Measurements from ENCODE around the gene COMMD1.
A peak's percentile ranks its signal among the peaks of the same experiment; 100 is the strongest.

COMMD1 gene

DNA sequence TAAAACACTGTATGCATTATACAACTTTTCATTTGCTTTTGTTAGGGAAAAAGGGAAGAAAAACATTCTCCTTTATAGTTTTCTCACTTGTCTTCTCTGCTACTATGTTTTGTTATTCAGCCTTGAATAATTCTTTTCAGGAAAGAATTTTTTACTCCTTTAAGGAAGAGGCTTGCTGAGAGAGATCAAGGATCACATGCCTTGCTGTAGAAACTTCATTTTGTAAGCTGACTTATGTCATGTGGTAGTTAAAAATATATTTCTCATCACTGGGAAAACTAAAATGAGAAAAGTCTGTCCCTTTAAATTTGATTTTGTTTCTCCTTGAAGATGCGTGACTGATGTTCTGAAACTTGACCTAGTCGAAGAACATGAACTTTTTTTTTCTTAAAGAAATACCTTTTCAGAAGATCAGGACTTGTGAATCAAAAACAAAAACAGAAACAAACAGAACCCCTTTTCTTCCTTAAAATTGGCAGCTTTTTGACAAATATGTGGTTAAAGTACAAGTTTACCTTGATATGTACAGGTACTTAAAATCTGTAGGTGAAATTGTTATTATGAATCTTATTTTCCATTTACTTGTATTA is 145.1 kb downstream of the COMMD1 start:
- Histone ChIP-seq H3K9me3 (ENCODE audit: insufficient read depth, low read length, severe bottlenecking) (no peaks in the 10 kb centered on the region), H3K9ac (ENCODE audit: low read depth, low read length) (no peak overlapping the region), H3K27ac (ENCODE audit: low read length) (no peak overlapping the region), H4K20me1 (ENCODE audit: insufficient read depth, low read length) (no peaks in the 10 kb centered on the region), H3K36me3 (ENCODE audit: insufficient read depth, low read length) (no peaks in the 10 kb centered on the region), H3K4me2 (ENCODE audit: insufficient read depth, low read length) (no peak overlapping the region), H3K4me3 (ENCODE audit: low read depth in 1 of 2, low read length in 2 of 2) (no peak overlapping the region), H3K4me1 (ENCODE audit: insufficient read depth, low read length) (no peaks in the 10 kb centered on the region), H3K27me3 (ENCODE audit: insufficient read depth, low read length, poor library complexity) (no peaks in the 10 kb centered on the region), H2AFZ (ENCODE audit: low read depth, low read length) (no peak overlapping the region), H3K79me2 (ENCODE audit: insufficient read depth, low read length) (no peaks in the 10 kb centered on the region)
- no peak for DNase-seq
- no peak for ATAC-seq (ENCODE audit: insufficient read depth, low read depth)
- TF ChIP-seq, protein P1, sequence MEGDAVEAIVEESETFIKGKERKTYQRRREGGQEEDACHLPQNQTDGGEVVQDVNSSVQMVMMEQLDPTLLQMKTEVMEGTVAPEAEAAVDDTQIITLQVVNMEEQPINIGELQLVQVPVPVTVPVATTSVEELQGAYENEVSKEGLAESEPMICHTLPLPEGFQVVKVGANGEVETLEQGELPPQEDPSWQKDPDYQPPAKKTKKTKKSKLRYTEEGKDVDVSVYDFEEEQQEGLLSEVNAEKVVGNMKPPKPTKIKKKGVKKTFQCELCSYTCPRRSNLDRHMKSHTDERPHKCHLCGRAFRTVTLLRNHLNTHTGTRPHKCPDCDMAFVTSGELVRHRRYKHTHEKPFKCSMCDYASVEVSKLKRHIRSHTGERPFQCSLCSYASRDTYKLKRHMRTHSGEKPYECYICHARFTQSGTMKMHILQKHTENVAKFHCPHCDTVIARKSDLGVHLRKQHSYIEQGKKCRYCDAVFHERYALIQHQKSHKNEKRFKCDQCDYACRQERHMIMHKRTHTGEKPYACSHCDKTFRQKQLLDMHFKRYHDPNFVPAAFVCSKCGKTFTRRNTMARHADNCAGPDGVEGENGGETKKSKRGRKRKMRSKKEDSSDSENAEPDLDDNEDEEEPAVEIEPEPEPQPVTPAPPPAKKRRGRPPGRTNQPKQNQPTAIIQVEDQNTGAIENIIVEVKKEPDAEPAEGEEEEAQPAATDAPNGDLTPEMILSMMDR (IDR thresholded peaks at IDR 0.05; ENCODE audit: borderline replicate concordance, extremely low read depth, low read length, poor library complexity, severe bottlenecking): no peak
- TF ChIP-seq EZH2 (IDR thresholded peaks at IDR 0.05; ENCODE audit: borderline replicate concordance, low read depth, low read length, severe bottlenecking): no peak

DNA sequence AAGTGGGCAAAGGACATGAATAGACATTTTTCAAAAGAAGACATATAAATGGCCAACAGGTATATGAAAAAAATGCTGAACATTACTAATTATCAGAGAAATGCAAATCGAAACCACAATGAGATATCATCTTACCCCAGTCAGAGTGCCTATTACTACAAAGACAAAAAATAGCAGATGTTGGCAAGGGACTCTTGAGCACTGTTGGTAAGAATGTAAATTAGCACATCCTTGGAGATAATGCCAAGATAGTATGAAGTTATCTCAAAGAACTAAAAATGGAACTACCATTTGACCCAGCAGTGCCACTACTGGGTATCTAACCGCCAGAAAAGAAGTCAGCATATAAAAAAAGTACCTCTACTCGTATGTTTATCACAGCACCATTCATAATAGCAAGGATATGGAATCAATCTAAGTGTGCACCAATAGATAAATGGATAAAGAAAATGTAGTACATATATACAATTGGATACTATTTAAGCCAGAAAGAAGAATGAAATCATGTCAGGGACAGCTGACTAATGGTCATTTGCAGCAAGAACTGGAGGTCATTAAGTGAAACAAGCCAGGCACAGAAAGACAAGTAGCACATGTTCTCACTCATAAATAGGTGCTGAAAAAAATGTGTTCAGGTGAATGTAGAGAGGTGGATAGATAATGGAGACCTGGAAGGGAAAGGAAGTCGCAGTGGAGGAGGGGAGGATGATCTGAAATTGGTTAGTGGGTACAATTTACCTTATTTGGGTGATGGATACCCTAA is 148.7 kb downstream of the COMMD1 start:
- no peaks in the 10 kb centered on the region for H3K27me3 ChIP-seq (ENCODE audit: insufficient read depth, low read length, poor library complexity)
- H3K27ac ChIP-seq (ENCODE audit: low read length): no peak overlapping the region

DNA sequence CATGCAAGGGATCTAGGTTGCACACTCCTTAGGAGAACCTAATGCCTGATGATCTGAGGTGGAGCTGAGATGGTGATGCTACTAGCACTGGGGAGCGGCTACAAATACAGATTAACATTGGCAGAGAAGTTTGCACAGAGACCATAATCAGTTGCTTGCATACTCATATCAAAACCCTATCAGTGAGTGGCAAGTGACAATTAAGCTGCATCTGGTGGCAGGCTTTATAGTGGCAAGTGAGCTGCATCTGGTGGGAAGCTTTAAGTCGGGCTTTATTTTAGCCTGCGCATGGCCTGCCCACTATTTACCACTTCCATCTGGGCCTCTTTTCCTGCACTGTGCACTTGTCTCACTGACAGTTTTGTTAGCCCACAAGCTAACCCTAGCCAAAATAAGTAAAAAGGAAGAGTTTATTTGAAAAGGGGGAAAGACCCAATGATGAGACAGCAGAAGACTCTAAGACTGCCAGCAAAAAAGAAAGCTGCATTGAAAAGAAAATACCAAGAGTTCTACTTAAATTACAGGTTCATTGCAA is 149.5 kb downstream of the COMMD1 start:
- Histone ChIP-seq H3K4me2 (ENCODE audit: insufficient read depth, low read length) (no peak overlapping the region), H4K20me1 (ENCODE audit: insufficient read depth, low read length) (no peaks in the 10 kb centered on the region), H3K4me3 (ENCODE audit: low read depth in 1 of 2, low read length in 2 of 2) (no peak overlapping the region), H3K4me1 (ENCODE audit: insufficient read depth, low read length) (no peaks in the 10 kb centered on the region), H3K9me3 (ENCODE audit: insufficient read depth, low read length, severe bottlenecking) (no peaks in the 10 kb centered on the region), H3K79me2 (ENCODE audit: insufficient read depth, low read length) (no peaks in the 10 kb centered on the region), H3K9ac (ENCODE audit: low read depth, low read length) (no peak overlapping the region), H3K27ac (ENCODE audit: low read length) (no peak overlapping the region), H3K36me3 (ENCODE audit: insufficient read depth, low read length) (no peaks in the 10 kb centered on the region), H2AFZ (ENCODE audit: low read depth, low read length) (no peak overlapping the region), H3K27me3 (ENCODE audit: insufficient read depth, low read length, poor library complexity) (no peaks in the 10 kb centered on the region)
- no peak for DNase-seq
- TF ChIP-seq, protein P1 (IDR thresholded peaks at IDR 0.05; ENCODE audit: borderline replicate concordance, extremely low read depth, low read length, poor library complexity, severe bottlenecking): no peak
- no peak for TF ChIP-seq EZH2 (IDR thresholded peaks at IDR 0.05; ENCODE audit: borderline replicate concordance, low read depth, low read length, severe bottlenecking)
- ATAC-seq (ENCODE audit: insufficient read depth, low read depth): no peak

More for the DNA sequence above, 148.7 kb downstream of the COMMD1 start:
- no peaks in the 10 kb centered on the region for H3K79me2 ChIP-seq (ENCODE audit: insufficient read depth, low read length)
- H3K4me2 ChIP-seq (ENCODE audit: insufficient read depth, low read length): no peak overlapping the region
- H3K4me1 ChIP-seq (ENCODE audit: insufficient read depth, low read length): no peaks in the 10 kb centered on the region
- no peak overlapping the region for H3K4me3 ChIP-seq (ENCODE audit: low read depth in 1 of 2, low read length in 2 of 2)
- H2AFZ ChIP-seq (ENCODE audit: low read depth, low read length): no peak overlapping the region
- H3K9me3 ChIP-seq (ENCODE audit: insufficient read depth, low read length, severe bottlenecking): no peaks in the 10 kb centered on the region
- H3K36me3 ChIP-seq (ENCODE audit: insufficient read depth, low read length): no peaks in the 10 kb centered on the region
- no peak for TF ChIP-seq EZH2 (IDR thresholded peaks at IDR 0.05; ENCODE audit: borderline replicate concordance, low read depth, low read length, severe bottlenecking)
- TF ChIP-seq, protein P1 (IDR thresholded peaks at IDR 0.05; ENCODE audit: borderline replicate concordance, extremely low read depth, low read length, poor library complexity, severe bottlenecking): no peak
- no peak overlapping the region for H3K9ac ChIP-seq (ENCODE audit: low read depth, low read length)
- DNase-seq: no peak
- H4K20me1 ChIP-seq (ENCODE audit: insufficient read depth, low read length): no peaks in the 10 kb centered on the region
- ATAC-seq (ENCODE audit: insufficient read depth, low read depth): 0 out of 3 replicates have a peak, but pooled peaks have one; percentile 31
